ENCODE results near the gene EXD3. TPM values are rescaled to one million over a fixed set of nuclear protein-coding genes. Genes with fewer than 3 reads are reported as not detected.

Gene EXD3
- total and polyA plus RNA-seq, 8 donors, result 12.9 to 105 (median 24.0) TPM

DNA sequence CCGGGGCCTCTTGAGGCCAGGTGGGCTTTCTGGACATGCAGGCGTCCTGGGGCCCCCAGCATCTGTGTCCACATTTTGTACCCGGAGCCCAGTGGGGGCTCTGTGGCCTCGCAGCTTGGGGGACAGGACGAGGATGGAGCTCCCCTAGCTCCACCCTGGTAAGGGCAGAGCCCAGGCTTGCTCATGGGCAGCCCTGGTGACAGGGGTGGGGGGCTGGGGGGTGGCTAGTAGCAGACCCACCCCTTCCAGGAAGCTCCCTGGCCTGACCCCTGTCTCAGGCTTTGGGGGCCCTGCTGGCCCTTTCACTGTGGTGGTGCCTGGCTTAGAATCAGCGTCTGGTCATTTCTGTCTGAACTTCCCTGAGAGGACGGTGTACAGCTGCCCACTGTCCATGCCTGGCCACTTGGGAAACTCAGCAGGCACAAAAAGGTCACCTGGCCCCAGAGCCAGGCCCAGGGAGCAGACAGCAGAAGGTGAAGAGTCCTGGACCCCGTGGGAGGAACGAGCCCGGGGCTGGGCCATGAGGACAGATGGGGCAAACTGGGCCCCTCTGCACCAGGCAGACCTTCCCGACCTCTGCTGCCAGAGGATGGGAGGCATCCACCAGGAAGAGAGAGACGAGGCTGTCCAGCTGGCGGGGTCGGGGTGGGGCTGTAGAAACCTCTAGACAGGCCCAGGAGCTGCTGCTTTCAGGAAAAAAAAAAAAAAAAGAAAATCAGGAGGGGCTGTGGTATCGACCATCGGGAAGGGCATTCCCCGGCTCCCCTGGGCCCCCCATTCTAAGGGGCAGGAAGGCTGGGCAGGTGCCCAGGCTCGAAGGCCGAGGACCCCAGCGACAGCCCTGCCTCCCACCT, 52.8 kb downstream of the EXD3 start:
- WGBS, 5 donors, result 55 to 69% (median 67%) methylated on average over 14 to 20 of the region's 20 CpGs
- H3K27me3 ChIP-seq, result no peaks in the 10 kb centered on the region
- DNase-seq, result no peak
- H3K4me1 ChIP-seq, result peaks cover 9 to 17% (median 13%) of the 10 kb centered on the region in 4 donors
- H3K36me3 ChIP-seq, result peaks cover 0 to 52% (median 46%) of the 10 kb centered on the region in 4 donors
- no peaks in the 10 kb centered on the region for H3K9me3 ChIP-seq
- intact Hi-C loops (cut with DNase I; ENCODE audit: low total_unique reads), result no loop called here
- H3K27ac ChIP-seq, result no peak overlapping the region
- no peak overlapping the region for H3K4me3 ChIP-seq
- TF ChIP-seq POLR2AphosphoS5 (IDR thresholded peaks at IDR 0.05) (no peak), POLR2A (IDR thresholded peaks at IDR 0.05) (no peak), CTCF (IDR thresholded peaks at IDR 0.05) (no peak), EP300 (IDR thresholded peaks at IDR 0.05) (no peak)

- H3K4me3 ChIP-seq, result no peak overlapping the region
- no peak for TF ChIP-seq EP300 (IDR thresholded peaks at IDR 0.05)
- TF ChIP-seq POLR2AphosphoS5 (IDR thresholded peaks at IDR 0.05), result no peak
- TF ChIP-seq POLR2A (IDR thresholded peaks at IDR 0.05), result no peak
- no peak for TF ChIP-seq CTCF (IDR thresholded peaks at IDR 0.05)
- peaks cover 9 to 17% (median 13%) of the 10 kb centered on the region in 4 donors for H3K4me1 ChIP-seq
- no peak overlapping the region for H3K27ac ChIP-seq
- H3K36me3 ChIP-seq, result peaks cover 0 to 46% (median 43%) of the 10 kb centered on the region in 4 donors
- DNase-seq, result no peak
- intact Hi-C loops (cut with DNase I; ENCODE audit: low total_unique reads), result no loop called here
- H3K27me3 ChIP-seq, result no peaks in the 10 kb centered on the region
- H3K9me3 ChIP-seq, result no peaks in the 10 kb centered on the region
- 86 to 91% (median 87%) methylated on average over 11 to 36 of the region's 36 CpGs for WGBS, 5 donors
Observed at GRCh38 chr9:137369061-137369787, 53.7 kb downstream of the EXD3 start.

DNA sequence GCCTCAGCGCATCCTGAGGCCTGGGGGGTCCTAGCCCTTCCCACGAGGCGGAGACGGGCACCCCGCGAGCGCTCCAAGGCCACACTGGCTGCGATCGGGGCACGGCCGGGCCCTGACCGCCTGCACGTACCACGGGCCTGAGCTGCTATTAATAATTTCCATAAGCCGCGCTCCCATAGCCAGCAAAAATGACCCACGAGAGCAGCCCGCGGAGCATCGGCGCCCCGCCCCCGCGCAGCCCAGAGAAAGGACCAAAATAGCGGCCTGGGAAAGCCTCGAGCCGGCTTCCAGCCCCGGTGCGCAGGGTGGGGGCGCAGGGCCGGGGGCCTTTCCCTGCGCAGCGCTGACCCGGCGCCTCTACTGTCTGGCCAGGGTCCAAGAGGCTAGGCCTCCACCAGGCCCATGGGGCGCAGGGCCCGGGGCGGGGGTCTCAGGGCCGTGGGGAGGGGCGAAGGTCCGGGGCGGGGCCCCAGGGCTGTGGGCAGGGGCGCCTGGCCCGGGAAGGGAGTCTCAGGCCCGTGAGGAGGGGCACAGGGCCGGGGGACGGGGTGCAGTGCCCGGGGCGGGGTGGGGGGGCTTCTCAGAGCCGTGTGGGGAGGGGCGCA, 54.4 kb downstream of the EXD3 start:
- Histone ChIP-seq H3K27me3 (no peaks in the 10 kb centered on the region), H3K9me3 (peaks cover 0 to 3% (median 0%) of the 10 kb centered on the region in 4 donors), H3K36me3 (peaks cover 0 to 40% (median 37%) of the 10 kb centered on the region in 4 donors), H3K4me3 (no peak overlapping the region), H3K27ac (no peak overlapping the region), H3K4me1 (peaks cover 9 to 17% (median 13%) of the 10 kb centered on the region in 4 donors)
- 68 to 82% (median 73%) methylated on average over 12 to 51 of the region's 51 CpGs for WGBS, 5 donors
- peak in 1 of 2 donors; percentile 65 for DNase-seq
- TF ChIP-seq CTCF (IDR thresholded peaks at IDR 0.05) (no peak), POLR2AphosphoS5 (IDR thresholded peaks at IDR 0.05) (no peak), EP300 (IDR thresholded peaks at IDR 0.05) (no peak), POLR2A (IDR thresholded peaks at IDR 0.05) (no peak)
- intact Hi-C loops (cut with DNase I; ENCODE audit: low total_unique reads), result no loop called here

Measured in stomach (tissue), 9 donors.